Measurements from ENCODE around the gene RNU5D-1. TPM values are rescaled to one million over a fixed set of nuclear protein-coding genes. Genes with fewer than 3 reads are reported as not detected.

RNU5D-1 gene
- total RNA-seq = not detected in 2 replicates

GRCh38 chr1:44730741-44731512 lies at the start of gene RNU5D-1:
RNU5D-1 (minus strand) TSS chr1:44731170.

GRCh38 chr1:44775078-44775929 lies 44.3 kb upstream of the RNU5D-1 start, which contains the start of gene RPS8:
RPS8 (plus strand) TSS chr1:44775540; CDS start chr1:44775597, 57 bp downstream.

GRCh38 chr1:44739307-44740178 lies 8.6 kb upstream of the RNU5D-1 start, which contains the start of gene KIF2C:
KIF2C (plus strand) TSS chr1:44739837; CDS start chr1:44739933, 96 bp downstream.

Other genes with a start within 250 kb of the RNU5D-1 start
- 9.0 and 15.2 TPM in 2 replicates for gene TMEM53, start 56.7 kb downstream of the RNU5D-1 start, total RNA-seq
- 1.4 TPM in 1 of 2 replicates, not detected in the other for gene ARMH1, start 56.5 kb downstream of the RNU5D-1 start, total RNA-seq
- 3.9 and 84.2 TPM in 2 replicates for gene KIF2C, start 8.7 kb upstream of the RNU5D-1 start, total RNA-seq
- 1,486 and 1,507 TPM in 2 replicates for gene RPS8, start 44.4 kb upstream of the RNU5D-1 start, total RNA-seq
- gene BEST4, start 57.0 kb upstream of the RNU5D-1 start, total RNA-seq = under 0.01 and 0.38 TPM in 2 replicates
- gene PLK3, start 69.2 kb upstream of the RNU5D-1 start, total RNA-seq = 19.6 and 21.9 TPM in 2 replicates
- 0.76 TPM in 1 of 2 replicates, not detected in the other for gene DYNLT4, start 76.2 kb upstream of the RNU5D-1 start, total RNA-seq
- gene BTBD19, start 77.4 kb upstream of the RNU5D-1 start, total RNA-seq = 3.4 and 13.3 TPM in 2 replicates
- gene PTCH2, start 112.1 kb upstream of the RNU5D-1 start, total RNA-seq = under 0.01 TPM in 2 replicates

All from mesangial cell (primary cell).